Effector CD4-positive, alpha-beta T cell (primary cell): Measurements from ENCODE around the gene SLC6A3.
"Not testable (repeated sequence)": the region's sequence is repeated elsewhere in the genome, so short reads cannot be mapped to it uniquely, and the experiment has no call there.

Source experiments
- DNase-seq: peaks from one replicate; pipeline ENCODE4 v3.0.0-alpha.2; 2020

SLC6A3 gene

DNA sequence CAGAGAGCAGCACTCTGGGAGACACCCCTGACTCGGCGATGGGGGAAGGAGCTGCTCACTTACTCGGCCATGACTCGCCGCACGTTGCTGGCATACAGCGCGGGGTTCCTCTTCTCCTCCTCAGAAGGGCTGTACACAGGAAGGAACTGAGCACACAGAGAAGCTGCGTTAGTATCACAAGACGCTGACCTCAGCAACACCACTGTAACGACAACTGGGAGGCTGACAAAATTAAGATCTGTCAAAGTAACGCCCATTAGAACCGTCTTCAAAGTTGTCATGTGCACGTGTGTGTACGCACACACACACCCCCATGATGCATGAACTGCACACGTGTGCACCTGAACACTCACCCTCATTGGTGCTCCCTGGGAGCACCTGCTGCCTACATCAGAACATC, 32.1 kb upstream of the SLC6A3 start:
- no peak for DNase-seq

- no peak for DNase-seq
These were observed 31.7 kb upstream of the SLC6A3 start for GRCh38 chr5:1476967-1477310.

DNA sequence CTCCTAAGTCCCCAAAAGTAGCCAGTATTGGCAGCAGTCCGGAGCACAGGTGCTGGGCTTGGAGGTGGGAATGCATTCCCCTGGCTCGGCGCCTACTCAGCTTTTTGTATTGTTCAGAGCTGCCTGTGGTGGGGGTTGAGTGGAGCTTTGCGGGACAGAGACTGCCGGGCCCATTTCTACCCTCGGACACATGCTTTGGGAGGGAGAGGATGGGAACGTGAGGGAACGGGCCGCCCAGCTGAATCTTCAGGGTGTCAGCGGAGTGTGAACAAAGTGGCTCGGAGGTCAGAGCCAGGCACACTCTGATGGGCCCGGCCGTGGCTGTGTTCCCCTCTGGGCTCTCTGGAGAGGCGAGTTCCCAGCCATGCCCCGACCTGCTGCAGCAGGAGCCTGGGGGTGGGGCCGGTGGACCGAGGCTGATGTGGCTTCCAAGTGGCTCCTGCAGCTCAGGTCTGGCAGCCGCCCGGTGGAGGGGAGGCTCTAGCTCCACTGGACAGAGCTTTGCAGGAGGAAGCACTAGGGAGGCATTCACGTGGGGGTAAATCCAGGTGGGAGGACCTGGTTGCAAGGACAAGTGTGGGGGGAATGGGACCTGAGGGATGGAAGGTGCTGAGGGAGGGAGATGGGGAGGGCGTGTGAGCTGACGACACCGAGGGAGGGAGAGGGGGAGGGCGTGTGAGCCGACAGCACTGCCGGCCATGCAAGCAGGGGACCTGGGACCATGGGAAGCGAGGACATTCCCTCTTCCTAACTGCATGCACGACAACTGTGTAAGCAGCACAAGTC, 31.1 kb upstream of the SLC6A3 start:
- no peak for DNase-seq

GRCh38 chr5:1475544-1475900, 30.3 kb upstream of the SLC6A3 start:
- DNase-seq, result not testable (repeated sequence)

- DNase-seq, result no peak
These were observed 29.8 kb upstream of the SLC6A3 start for GRCh38 chr5:1474866-1475543.

GRCh38 chr5:1474183-1474839, 29.1 kb upstream of the SLC6A3 start:
- no peak for DNase-seq

GRCh38 chr5:1473746-1474145, 28.5 kb upstream of the SLC6A3 start:
- DNase-seq, result no peak

DNA sequence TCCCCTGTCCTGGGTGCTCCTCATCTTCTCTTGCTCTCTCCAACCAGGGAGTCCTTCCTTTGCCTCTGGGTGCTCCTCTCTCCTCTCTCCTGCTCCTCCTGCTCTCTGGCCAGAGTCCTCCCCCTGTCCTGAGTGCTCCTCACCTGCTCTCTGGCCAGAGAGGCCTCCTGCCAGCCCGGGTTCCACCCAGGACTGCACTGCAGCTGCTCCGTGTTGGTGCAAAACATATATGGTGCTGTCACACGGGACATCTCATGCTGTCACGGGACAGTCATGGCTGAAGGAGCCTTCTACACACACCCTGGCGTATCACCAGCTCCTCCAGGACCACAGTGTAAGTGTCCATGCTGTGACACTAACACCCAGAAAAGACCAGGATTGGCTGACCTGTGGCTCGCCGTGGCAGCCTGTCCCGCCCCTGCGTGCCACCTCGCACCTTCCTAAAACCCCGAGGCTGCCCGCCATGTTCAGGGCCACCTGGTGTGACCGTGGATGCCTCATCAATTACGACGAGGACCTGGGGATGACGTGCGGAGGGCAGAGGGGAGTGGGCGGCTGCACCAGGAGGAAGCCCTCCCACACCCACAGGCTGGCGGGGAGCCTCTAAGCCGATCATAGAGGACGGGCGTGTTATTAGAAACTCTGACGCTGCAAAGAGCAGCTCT, 27.9 kb upstream of the SLC6A3 start:
- DNase-seq, result no peak

GRCh38 chr5:1471997-1472963, 27.0 kb upstream of the SLC6A3 start:
- no peak for DNase-seq

DNA sequence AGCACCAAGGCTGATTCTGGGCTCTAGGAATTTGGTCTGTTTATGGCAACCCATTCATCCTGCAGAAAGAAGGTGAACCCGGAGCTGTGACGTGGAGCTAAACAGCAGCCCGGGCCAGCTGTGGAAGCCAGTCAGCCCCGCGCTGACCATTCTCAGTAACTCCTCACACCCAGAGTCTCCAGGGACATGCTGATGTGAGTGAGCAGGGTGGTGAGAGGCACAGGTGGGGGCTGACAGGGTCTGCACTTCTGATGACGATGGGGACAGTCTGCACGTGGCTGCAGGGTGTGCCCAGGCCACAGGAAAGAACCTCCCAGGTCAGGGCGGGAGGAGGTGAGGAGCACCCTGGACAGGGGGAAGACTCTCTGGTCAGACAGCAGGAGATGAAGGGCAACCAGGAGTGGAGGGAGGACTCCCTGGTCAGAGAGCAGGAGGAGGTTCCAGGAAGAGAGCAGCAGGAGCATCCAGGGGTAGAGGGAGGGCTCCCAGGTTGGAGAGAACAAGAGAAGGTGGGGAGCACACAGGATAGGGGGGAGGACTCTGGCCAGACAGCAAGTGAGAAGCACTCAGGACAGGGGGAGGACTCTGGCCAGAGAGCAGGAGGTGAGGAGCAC, 26.1 kb upstream of the SLC6A3 start:
- no peak for DNase-seq

- DNase-seq, result no peak
These were observed 25.5 kb upstream of the SLC6A3 start for GRCh38 chr5:1470762-1471211.

DNA sequence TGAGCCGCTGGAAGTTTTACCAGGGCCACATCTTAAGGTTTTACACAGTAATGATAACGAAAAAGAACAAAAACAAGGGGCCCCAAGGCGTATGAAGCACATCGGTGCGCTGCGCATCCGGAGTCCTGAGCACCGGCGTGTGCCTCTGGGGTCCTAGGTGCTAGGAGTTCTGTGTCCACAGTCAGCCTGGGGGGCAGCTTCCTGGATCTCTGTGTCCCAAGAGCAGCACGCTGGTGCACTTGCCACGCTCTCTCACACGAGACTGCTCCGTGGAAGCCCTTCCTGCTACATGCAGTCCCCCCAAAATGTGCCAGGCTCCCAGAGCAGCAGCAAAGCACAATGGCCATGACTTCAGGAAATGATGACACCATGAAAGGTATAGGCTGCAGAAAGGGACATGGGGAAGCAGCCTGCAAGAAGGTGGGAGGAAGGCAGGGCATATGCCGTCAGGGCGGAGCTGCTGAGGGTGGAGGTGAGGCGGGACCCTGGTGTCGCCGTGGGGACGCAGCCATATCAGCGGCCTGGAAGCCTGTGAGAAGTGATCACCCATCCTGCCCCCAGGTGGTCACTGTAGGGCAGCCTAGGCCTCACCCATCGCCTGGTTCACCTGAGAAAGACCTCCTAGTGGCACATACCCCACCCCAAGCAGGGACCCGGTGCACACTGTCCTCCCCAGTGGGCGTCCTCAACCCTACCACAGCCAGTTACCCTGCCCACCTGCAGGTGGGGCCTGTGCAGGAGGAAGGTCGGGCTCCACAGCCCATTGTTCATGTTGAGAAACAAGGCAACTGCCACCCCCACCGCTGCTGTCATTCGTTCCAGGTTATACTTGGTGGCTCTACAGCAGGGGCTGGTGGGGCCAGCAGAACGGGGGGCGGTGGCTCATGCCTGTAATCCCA, 23.6 kb upstream of the SLC6A3 start:
- no peak for DNase-seq

DNA sequence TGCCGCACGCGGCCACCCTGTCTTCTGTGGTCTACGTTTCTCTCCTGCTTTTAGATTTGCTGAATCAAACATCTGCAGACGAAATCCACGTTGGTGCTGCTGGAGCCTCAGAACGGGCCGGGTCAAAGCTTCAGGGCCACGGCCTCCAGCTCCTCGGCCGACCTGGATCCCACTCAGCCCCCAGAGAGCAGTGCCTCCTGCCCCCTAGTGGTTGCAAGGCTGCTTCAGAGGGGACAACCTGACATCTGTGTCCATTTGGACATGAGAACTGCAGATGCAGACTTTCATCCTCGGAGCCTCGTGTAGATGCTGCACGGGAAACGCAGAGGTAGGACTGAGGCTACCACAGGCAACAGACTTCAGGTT, 23.0 kb upstream of the SLC6A3 start:
- DNase-seq, result no peak

- DNase-seq, result no peak
These were observed 22.4 kb upstream of the SLC6A3 start for GRCh38 chr5:1467341-1468246.

DNA sequence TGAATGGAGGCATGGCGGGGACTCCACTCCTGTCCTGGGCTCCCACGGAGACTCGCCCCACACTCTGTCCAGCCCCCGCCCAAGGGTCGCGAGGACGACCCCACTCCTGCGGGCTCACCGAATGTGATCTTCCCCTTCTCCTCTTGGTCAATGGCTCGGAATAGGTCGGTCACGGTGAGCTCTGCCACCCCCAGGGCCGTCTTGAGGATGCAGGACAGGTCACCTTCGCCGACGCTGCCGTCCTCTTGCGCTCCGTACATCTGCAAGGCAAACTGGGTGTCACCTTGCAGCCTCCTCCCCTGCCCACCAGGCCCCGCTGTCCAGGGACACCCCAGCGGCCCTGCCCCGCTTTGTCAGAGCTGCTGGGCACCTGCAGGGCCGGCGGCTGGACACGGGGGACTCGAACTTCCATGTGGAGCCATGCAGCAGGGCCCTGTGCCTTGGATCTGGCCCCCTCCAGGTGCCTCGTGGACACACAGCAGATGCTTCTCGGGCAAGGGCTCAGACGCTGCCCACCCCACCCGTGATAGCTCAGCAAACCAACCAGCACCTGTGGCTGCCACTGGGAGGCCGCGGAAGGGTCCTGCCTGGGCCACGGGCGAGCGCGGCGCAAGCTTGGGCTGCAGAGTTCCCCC, 21.5 kb upstream of the SLC6A3 start:
- DNase-seq, result no peak

DNA sequence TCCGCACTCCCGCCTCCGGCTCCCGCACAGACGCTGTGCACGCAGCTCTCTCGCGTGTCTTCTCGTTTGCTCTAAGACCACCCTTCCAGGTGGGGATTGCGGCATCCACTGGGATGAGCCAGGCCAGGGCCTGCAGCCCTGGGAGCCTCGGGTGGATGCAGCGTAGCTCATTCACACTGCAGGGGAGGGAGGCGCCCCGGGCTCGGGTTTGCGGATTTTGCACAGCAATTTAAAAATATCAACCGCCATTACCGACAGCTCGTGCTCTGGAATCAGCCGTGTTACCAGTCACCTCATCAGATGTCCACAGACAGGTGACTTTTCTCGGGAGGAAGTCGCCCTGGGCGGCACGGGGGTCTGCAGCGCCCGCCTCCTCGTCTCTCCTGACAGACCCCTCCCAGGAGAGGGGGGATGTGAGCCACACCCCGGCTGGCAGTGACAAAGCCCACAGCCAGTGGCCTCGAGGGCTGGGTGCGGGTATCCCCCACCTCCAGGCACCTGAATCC, 20.8 kb upstream of the SLC6A3 start:
- DNase-seq, result no peak

DNA sequence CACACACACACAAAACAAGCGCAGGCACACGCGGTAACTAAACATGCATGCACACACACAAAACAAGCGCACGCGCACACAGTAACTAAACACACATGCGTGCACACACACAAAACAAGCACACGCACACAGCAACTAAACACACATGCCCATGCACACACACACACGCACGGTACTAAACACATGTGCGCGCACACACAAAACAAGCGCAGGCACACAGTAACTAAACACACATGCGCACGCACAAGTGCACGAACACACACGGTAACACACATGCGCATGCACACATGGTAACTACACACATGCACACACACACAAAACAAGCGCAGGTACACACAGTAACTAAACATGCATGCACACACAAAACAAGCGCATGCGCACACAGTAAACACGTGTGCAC, 19.9 kb upstream of the SLC6A3 start:
- no peak for DNase-seq

- DNase-seq, result no peak
These were observed 19.3 kb upstream of the SLC6A3 start for GRCh38 chr5:1464511-1464910.

GRCh38 chr5:1464096-1464446, 18.8 kb upstream of the SLC6A3 start:
- DNase-seq, result no peak
